SIG-M5 treated with dmso at 0.1 percent for 504 hours (cell line): ENCODE data around the gene JADE2.

Experiments used
- DNase-seq: peaks from one replicate; lab custom pipeline; 2025; ENCODE audit not compliant: unreplicated experiment; lab: John Stamatoyannopoulos, UW

The JADE2 gene

GRCh38 chr5:134568337-134568700 is 42.8 kb downstream of the JADE2 start:
- DNase-seq: no peak

DNA sequence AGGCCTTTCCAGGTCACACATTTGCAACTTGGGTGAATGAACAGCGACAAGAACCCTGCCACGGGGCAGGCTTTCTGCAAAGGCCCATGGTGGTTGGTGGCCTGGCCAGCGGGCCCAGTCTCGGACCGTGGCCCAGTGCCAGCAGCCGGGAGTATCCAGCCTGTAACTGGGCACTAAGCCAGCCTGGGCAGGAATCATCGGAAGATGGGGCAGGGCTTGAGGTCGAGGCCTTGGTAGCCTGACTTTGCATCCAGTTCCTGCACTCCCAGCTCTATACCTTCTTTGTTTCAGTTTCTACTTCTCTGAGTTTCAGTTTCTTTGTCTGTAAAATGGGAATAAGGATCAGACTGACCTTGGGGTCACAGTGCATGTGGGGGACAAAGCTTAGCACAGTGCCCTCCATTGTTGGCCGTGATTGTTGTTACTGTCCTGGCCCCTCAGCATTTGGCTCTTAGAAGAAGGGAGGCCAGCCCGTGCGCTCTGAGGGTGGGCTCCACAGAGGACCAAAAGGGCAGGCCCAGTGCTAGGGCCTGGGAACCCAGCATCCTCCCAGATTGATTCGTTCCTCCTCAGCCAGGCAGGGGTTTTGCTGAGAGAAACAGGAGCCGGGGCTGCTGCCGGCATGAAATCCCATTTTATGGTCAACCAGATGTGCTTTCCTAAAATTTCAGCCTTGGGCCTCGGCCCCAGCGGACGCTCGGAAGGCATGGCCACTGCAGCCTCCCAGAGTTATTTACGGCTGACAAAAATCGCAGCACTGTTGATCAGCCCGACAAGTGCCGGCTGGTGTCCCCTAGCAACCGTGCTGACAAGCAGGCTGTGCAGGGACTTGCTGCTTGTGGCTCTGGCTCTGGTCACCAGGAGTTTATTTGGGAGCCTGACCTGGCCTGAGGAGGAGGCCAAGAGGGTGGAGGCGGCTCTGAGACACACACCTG is 43.6 kb downstream of the JADE2 start:
- DNase-seq: no peak

DNA sequence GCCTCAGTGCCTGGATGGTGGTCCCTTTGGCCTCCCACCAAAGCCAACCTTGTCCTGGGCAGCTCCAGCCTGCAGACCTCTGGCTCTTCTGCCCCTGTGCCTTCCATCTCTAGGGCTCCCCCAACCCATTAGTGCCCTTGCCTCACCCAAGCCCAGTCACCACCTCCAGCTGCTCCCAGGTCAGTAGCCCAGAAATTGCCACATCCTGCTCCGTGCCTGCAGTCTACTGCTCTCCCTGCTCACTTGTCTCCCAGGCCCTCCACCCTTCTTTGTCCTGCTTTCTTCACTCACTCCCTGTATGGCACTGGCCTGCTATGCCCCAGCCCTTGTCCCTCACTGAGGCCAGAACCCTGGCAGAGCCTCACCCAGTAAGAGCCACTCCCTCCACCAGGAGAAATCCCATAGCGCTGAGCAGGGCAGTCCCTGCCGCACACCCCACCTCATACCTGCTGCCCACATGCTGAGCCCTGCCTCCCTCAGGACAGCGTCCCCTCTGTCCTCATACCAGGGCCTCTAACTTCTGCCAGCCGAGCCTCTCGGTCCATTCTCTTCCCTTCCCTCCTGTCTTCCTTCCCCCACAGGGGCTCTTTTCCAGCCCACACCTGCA is 44.4 kb downstream of the JADE2 start:
- DNase-seq: no peak

- DNase-seq: no peak
Measured at GRCh38 chr5:134570365-134570758, 44.9 kb downstream of the JADE2 start.

- no peak for DNase-seq
Measured at GRCh38 chr5:134570886-134571285, 45.4 kb downstream of the JADE2 start.

DNA sequence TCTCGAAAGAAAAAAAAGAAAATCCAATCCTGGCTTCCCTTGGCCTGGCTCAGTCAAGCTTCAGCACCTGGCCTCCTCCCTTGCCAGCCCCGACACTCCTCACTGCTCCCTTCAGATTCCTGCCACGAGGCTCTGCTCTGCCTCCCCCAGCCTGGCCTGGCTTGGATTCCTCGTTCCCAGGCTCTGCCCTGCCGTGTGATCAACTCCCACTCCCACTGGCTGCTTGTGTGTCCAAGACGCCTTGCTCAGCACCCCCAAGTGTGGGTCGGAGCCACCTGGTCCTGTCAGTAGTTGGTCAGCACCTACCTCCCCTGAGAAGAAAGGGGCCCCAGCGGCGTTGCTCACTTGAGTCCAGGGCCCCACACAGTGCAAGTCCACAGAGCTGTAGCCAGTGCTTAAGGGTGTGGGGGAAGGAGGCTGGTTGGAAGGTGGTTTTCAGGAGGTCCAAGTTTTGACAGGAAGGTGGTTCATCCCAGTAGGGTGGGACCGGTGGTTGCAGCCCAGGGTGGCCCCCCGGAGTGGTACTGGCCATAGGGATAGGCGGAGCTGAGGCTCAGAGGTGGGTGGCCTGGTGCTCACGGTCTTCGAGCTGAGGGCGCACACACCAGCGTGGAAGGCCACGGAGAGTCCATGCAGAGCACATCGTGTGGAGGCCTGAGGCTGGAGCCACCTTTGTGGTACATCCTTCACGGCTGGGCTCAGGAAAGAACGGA is 46.4 kb downstream of the JADE2 start:
- no peak for DNase-seq

- DNase-seq: no peak
Measured at GRCh38 chr5:134572811-134573210, 47.3 kb downstream of the JADE2 start.

DNA sequence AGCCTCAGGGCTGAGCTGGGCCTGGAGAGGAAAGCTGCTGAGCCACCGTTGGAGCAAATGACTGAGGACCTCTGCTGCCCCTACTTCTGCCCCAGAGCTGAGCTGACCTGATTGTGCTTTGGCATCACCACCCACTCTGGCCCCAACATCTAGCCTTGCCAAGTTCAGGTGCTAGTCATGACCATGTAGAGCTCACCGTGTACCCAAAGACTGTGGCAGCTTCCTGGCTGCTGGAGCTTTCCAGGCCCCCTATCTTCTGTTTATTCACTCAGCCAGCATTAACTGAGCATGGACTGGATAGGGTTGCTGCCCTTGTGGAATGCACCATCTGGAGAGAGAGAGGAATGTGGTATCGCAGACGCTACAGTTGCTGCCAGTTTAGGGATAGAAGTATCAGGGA is 49.1 kb downstream of the JADE2 start:
- no peak for DNase-seq

GRCh38 chr5:134575316-134575715 is 49.8 kb downstream of the JADE2 start:
- DNase-seq: no peak

- no peak for DNase-seq
Measured at GRCh38 chr5:134576386-134577021, 51.0 kb downstream of the JADE2 start.

DNA sequence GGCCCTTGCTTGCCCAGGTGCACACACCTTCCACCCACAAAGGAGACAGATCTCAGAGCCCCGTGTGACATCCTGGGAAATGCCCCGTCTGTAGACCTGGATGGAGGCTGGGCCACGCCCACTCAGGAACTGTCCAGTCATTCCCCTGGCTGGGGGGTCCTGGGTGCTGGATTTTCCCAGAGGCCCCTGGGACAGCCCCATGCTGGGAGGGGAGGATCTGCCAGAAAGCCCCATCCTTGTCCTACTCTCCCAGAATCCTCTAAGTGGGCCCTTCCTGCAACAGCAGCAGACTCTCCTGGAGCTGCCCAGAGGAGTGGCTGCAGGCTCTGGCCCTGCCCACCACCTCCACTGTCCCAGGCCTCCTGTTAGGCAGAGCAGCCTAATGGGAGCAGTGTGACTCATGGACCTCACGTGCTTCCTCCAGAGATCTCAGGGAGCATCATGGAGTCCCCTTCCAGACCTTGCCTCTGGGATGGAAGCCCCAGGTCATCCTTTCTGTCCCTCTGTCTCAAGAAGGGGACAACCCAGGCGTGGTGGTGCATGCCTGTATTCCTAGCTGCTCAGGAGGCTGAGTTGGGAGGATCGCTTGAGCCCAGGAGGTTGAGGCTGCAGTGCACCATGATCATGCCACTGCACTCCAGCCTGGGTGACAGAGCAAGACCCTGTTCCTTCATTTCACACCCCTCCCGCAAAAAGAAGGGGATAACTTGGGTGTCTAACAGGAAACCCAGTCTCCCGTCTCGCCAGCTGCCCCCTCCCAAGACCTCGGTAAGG is 51.7 kb downstream of the JADE2 start:
- DNase-seq: no peak

DNA sequence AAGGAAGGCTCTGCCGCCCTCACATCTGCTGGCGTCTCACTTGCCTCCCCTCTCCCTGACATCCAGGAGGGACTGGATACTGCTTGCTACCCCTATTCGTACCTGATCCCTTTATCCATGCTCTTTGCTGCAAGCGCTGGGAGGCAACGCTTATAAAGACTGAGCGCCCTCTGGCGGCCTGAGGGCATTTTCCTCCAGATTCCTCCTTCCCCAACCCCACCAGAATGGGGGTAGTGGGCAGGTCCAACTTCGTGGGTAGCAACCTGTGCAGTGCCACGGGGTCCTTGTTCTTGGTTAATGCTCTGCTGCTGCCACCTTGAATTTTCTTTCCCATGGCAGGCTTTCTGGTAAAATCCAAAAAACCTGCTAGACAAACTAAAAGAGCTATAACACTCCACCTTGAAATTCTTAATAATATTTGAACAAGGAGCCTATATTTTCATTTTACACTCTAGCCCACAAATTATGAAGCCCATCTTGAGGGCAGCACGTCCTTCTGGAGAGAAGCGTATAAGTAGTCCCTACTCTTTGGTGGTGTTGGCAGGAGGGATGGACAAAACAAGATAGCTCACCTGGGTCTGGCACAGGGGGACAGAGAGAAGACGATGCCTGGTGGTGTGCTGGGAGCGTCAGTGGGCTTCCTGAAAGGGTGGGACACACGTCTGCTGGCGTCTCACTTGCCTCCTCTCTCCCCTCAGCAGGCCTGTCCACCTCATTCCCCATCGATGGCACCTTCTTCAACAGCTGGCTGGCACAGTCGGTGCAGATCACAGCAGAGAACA is 52.5 kb downstream of the JADE2 start:
- DNase-seq: peak; percentile 63

- no peak for DNase-seq
Measured at GRCh38 chr5:134578578-134579283, 53.3 kb downstream of the JADE2 start.

- no peak for DNase-seq
Measured at GRCh38 chr5:134579284-134579771, 53.9 kb downstream of the JADE2 start.

DNA sequence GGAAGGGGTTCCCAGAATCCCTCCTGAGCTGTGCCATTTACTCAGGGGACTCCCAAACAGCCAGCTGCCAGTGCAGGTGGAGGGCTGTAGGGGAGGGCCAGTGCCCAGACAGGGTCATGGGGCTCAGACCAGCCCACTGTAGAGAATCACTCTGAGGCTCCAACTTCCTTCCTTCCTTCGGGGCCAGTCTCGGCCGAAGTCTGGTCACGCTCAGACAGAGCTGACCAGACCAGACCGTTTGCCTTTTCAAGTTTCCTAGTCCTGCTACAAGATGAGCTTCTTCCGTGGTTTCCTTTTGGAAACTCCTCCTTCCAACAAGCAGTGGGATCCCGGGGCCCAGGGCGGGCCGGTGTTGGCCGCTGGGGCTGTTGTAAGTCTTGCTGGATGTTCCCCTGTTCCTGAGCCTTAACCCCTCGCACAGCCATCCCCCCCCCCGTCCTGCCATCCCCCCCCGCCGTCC is 54.6 kb downstream of the JADE2 start:
- no peak for DNase-seq

- DNase-seq: no peak
Measured at GRCh38 chr5:134581241-134581981, 55.9 kb downstream of the JADE2 start.

GRCh38 chr5:134582281-134582680 is 56.8 kb downstream of the JADE2 start:
- no peak for DNase-seq

GRCh38 chr5:134582941-134583340 is 57.5 kb downstream of the JADE2 start:
- no peak for DNase-seq
